TTC549 (cell line): ENCODE data around the gene AKIP1.

Source experiments
- FAIRE-seq: peaks from 2 replicates; lab custom pipeline; 2012; peaks lifted over from hg19 to GRCh38; lab: Jason Lieb, UNC

Gene AKIP1

GRCh38 chr11:8961401-8961800, 50.4 kb downstream of the AKIP1 start:
- FAIRE-seq = no peak

- no peak for FAIRE-seq
Measured at GRCh38 chr11:8962841-8963240, 51.9 kb downstream of the AKIP1 start.

- FAIRE-seq = no peak
Measured at GRCh38 chr11:8963569-8964323, 52.8 kb downstream of the AKIP1 start.

GRCh38 chr11:8964324-8965320, 53.6 kb downstream of the AKIP1 start, which contains the start of gene TMEM9B:
TMEM9B (minus strand) TSS chr11:8964442; CDS start chr11:8964313, 129 bp downstream.
- no peak for FAIRE-seq

- no peak for FAIRE-seq
Measured at GRCh38 chr11:8967184-8967583, 56.2 kb downstream of the AKIP1 start.
